CD14-positive monocyte (primary cell): ENCODE measurements around the gene HS3ST6. TPM values are rescaled to one million over a fixed set of nuclear protein-coding genes. Genes with fewer than 3 reads are reported as not detected.

Experiments used
- DNase-seq, 3 donors: peaks; one replicate each; pipeline ENCODE4 v3.0.0-alpha.2; 2011 to 2022
- H2AFZ ChIP-seq: 2 replicates; pipeline ENCODE4 v1.6.0; 2012; ENCODE audit warnings: mild to moderate bottlenecking, low read depth, low read length, inconsistent platforms; ENCODE audit not compliant: insufficient read depth, poor library complexity, severe bottlenecking
- H3K27ac ChIP-seq, 2 donors: 1 replicate in 1 of 2; 2 replicates in 1 of 2; pipeline ENCODE4 v1.5.1; 2012 to 2013; ENCODE audit warnings: low read length in 2 of 2, control low read depth in 1 of 2, inconsistent platforms in 1 of 2, low read depth in 1 of 2, mild to moderate bottlenecking in 1 of 2
- H3K27me3 ChIP-seq, 2 donors: one replicate each; pipeline versions ENCODE4 v1.6.0 to v1.6.1; 2011 to 2013; ENCODE audit warnings: low read length in 2 of 2; ENCODE audit not compliant: control insufficient read depth in 2 of 2, insufficient read depth in 2 of 2
- H3K36me3 ChIP-seq, 2 donors: replicated peaks in 1 of 2; 1 replicate in 1 of 2; 2 replicates in 1 of 2; pipeline versions ENCODE4 v1.5.1 to v1.6.1; 2012 to 2013; ENCODE audit warnings: low read length in 2 of 2, control low read depth in 1 of 2, inconsistent platforms in 1 of 2, mild to moderate bottlenecking in 1 of 2; ENCODE audit not compliant: insufficient read depth in 2 of 2, control insufficient read depth in 1 of 2
- H3K4me1 ChIP-seq, 2 donors: 1 replicate in 1 of 2; 2 replicates in 1 of 2; pipeline versions ENCODE4 v1.5.1 to v1.6.1; 2012 to 2013; ENCODE audit warnings: low read length in 2 of 2, control low read depth in 1 of 2, inconsistent platforms in 1 of 2, mild to moderate bottlenecking in 1 of 2, moderate library complexity in 1 of 2; ENCODE audit not compliant: insufficient read depth in 2 of 2, control insufficient read depth in 1 of 2
- H3K4me2 ChIP-seq: replicated peaks from 2 replicates; pipeline ENCODE3; 2012; ENCODE audit warnings: low read length, moderate library complexity, mild to moderate bottlenecking; ENCODE audit not compliant: poor library complexity, severe bottlenecking; ENCODE audit errors: extremely low read depth
- H3K4me3 ChIP-seq, 3 experiments: fragments of 200-600 bp in 1 of 3; sonication (generic) in 1 of 3; replicated peaks in 1 of 3; 1 replicate in 2 of 3; 2 replicates in 1 of 3; pipeline ENCODE4 v1.5.1; 2011 to 2013; ENCODE audit warnings: low read length in 3 of 3, mild to moderate bottlenecking in 3 of 3, control low read depth in 2 of 3, low read depth in 2 of 3, inconsistent platforms in 1 of 3, moderate library complexity in 1 of 3
- H3K79me2 ChIP-seq: 2 replicates; pipeline ENCODE4 v1.6.0; 2012; ENCODE audit warnings: mild to moderate bottlenecking, control low read depth, inconsistent platforms, low read length, moderate library complexity; ENCODE audit not compliant: insufficient read depth
- H3K9ac ChIP-seq: 2 replicates; pipeline ENCODE4 v1.6.0; 2017; ENCODE audit warnings: low read length, mild to moderate bottlenecking; ENCODE audit not compliant: insufficient read depth, poor library complexity, severe bottlenecking
- H3K9me3 ChIP-seq, 2 donors: replicated peaks in 1 of 2; 1 replicate in 1 of 2; 2 replicates in 1 of 2; pipeline versions ENCODE4 v1.5.1 to v1.6.1; 2012 to 2013; ENCODE audit warnings: low read length in 2 of 2, control low read depth in 1 of 2; ENCODE audit not compliant: control insufficient read depth in 1 of 2, insufficient read depth in 1 of 2
- H4K20me1 ChIP-seq: 2 replicates; pipeline ENCODE4 v1.6.0; 2012; ENCODE audit warnings: mild to moderate bottlenecking, low read length, control low read depth, moderate library complexity; ENCODE audit not compliant: insufficient read depth
- H3K27ac Mint-ChIP-seq, 7 donors: one replicate each; pipeline ENCODE4 v1.8.0; 2020; ENCODE audit warnings: mild to moderate bottlenecking in 7 of 7, mixed read lengths in 7 of 7, moderate library complexity in 6 of 7, inconsistent platforms in 2 of 7
- H3K27me3 Mint-ChIP-seq, 3 donors: one replicate each; pipeline ENCODE4 v1.8.0; 2021 to 2022; ENCODE audit warnings: low read depth in 3 of 3, mild to moderate bottlenecking in 3 of 3, mixed read lengths in 3 of 3, moderate library complexity in 3 of 3, inconsistent platforms in 1 of 3
- H3K36me3 Mint-ChIP-seq, 2 donors: one replicate each; pipeline ENCODE4 v1.8.0; 2020; ENCODE audit warnings: mixed read lengths in 2 of 2, inconsistent platforms in 1 of 2, mild to moderate bottlenecking in 1 of 2
- H3K4me1 Mint-ChIP-seq: one replicate; pipeline ENCODE4 v1.8.0; 2020; ENCODE audit warnings: mild to moderate bottlenecking, mixed read lengths
- H3K4me3 Mint-ChIP-seq, 2 donors: one replicate each; pipeline ENCODE4 v1.8.0; 2020; ENCODE audit warnings: mild to moderate bottlenecking in 2 of 2, mixed read lengths in 2 of 2, moderate library complexity in 1 of 2
- H3K9me3 Mint-ChIP-seq, 7 donors: one replicate each; pipeline ENCODE4 v1.8.0; 2020 to 2022; ENCODE audit warnings: mixed read lengths in 7 of 7, mild to moderate bottlenecking in 6 of 7, moderate library complexity in 6 of 7, inconsistent platforms in 2 of 7
- CTCF ChIP-seq: fragments of 200-600 bp; IDR thresholded peaks from one replicate; pipeline ENCODE4 v1.8.0; 2022; ENCODE audit warnings: antibody characterized with exemption, mild to moderate bottlenecking
- WGBS: methylation state at CpG from one replicate; pipeline ENCODE4 v1.1.5; 2013; ENCODE audit warnings: missing lambda C conversion rate; ENCODE audit not compliant: insufficient coverage; 5-methylcytosine and 5-hydroxymethylcytosine counted together
- intact Hi-C, 2 donors: fragments of 100-400 bp; cut with micrococcal nuclease; formaldehyde crosslinking; loops; one replicate each; pipeline versions ENCODE4 v1.15.0 to v1.15.1; 2023
- polyA plus RNA-seq, 3 donors: library from polyadenylated mRNA; depleted of rRNA in 1 of 3; unstranded in 2 of 3; stranded (reverse) in 1 of 3; fragments of 300-500 nt in 2 of 3; fragments of >200 nt in 1 of 3; fragmentation: Illumina TruSeq in 2 of 3; gene quantifications; 1 replicate in 2 of 3; 2 replicates in 1 of 3; pipeline ENCODE4 v1.2.3, GENCODE V29; 2012 to 2021

HS3ST6 gene
- polyA plus RNA-seq, 3 donors: not detected

- Mint-ChIP-seq H3K27ac (no peak overlapping the region), H3K36me3 (no peaks in the 10 kb centered on the region), H3K9me3 (no peaks in the 10 kb centered on the region), H3K4me1 (no peaks in the 10 kb centered on the region), H3K4me3 (peak overlapping the region in 1 of 2 donors; percentile 21), H3K27me3 (peaks cover 25 to 50% (median 48%) of the 10 kb centered on the region in 3 donors)
- Histone ChIP-seq H3K27ac (no peak overlapping the region), H3K4me2 (no peak overlapping the region), H3K79me2 (no peaks in the 10 kb centered on the region), H3K27me3 (peaks cover 4 to 28% of the 10 kb centered on the region in 2 donors), H3K4me3 (no peak overlapping the region), H3K36me3 (no peaks in the 10 kb centered on the region), H3K9me3 (no peaks in the 10 kb centered on the region), H2AFZ (no peak overlapping the region), H4K20me1 (no peaks in the 10 kb centered on the region), H3K9ac (no peak overlapping the region), H3K4me1 (no peaks in the 10 kb centered on the region)
- no peak for TF ChIP-seq CTCF
- DNase-seq: no peak
- intact Hi-C loops: no loop called here
- no CpG with 5 or more reads among the region's 11 CpGs for WGBS
Observed at GRCh38 chr16:1877804-1878203, 40.4 kb downstream of the HS3ST6 start.

- Mint-ChIP-seq H3K9me3 (peaks cover 3 to 6% (median 6%) of the 10 kb centered on the region in 7 donors), H3K36me3 (peaks cover 0 to 2% of the 10 kb centered on the region in 2 donors), H3K4me3 (peak overlapping the region in 1 of 2 donors; percentile 22), H3K27me3 (peaks cover 32 to 54% (median 53%) of the 10 kb centered on the region in 3 donors), H3K27ac (no peak overlapping the region), H3K4me1 (peaks cover 6% of the 10 kb centered on the region)
- Histone ChIP-seq H4K20me1 (no peaks in the 10 kb centered on the region), H3K9me3 (peaks cover 3 to 5% of the 10 kb centered on the region in 2 donors), H3K4me3 (no peak overlapping the region), H3K9ac (no peak overlapping the region), H3K79me2 (no peaks in the 10 kb centered on the region), H3K4me2 (no peak overlapping the region), H3K36me3 (no peaks in the 10 kb centered on the region), H3K27me3 (peaks cover 10 to 35% of the 10 kb centered on the region in 2 donors), H3K27ac (no peak overlapping the region), H2AFZ (no peak overlapping the region), H3K4me1 (peaks cover 0 to 4% of the 10 kb centered on the region in 2 donors)
- intact Hi-C loops: no loop called here
- TF ChIP-seq CTCF: no peak
- WGBS: 72% methylated on average over 6 of the region's 6 CpGs
- no peak for DNase-seq
Observed at GRCh38 chr16:1877089-1877488, 41.1 kb downstream of the HS3ST6 start.
